Measurements from ENCODE around the gene SLA2.
"Not testable (repeated sequence)": the region's sequence is repeated elsewhere in the genome, so short reads cannot be mapped to it uniquely, and the experiment has no call there.

The SLA2 gene

DNA sequence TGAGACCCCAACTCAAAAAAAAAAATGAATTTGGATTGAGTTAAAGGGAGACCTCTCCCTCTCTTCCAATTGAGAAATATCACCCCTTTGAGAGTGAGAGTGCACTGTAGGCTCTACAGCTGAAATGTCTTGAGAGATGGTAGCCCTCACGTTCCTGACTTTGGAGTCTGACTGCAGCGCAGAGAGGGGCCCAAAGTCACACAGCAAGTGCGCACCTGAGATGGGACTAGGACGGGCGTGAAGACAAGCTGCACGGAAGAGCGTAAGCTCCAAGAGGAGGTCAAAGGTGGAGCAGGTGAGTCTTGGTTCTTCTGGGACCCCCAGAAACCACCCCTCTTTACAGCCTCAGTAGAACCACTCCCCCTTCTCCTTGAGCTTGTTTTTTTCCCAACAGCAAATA lies 643 bp downstream of the SLA2 start:
- DNase-seq (ENCODE audit: low read depth), result no peak

- DNase-seq (ENCODE audit: low read depth), result peak; percentile 17
Measured at GRCh38 chr20:36644706-36645095, 1.3 kb downstream of the SLA2 start.

GRCh38 chr20:36644032-36644705 lies 1.8 kb downstream of the SLA2 start:
- peak; percentile 47 for DNase-seq (ENCODE audit: low read depth)

- DNase-seq (ENCODE audit: low read depth), result no peak
Measured at GRCh38 chr20:36642136-36642535, 3.9 kb downstream of the SLA2 start.

GRCh38 chr20:36641506-36641843 lies 4.5 kb downstream of the SLA2 start:
- DNase-seq (ENCODE audit: low read depth), result no peak

- not testable (repeated sequence) for DNase-seq (ENCODE audit: low read depth)
Measured at GRCh38 chr20:36638876-36639400, 7.1 kb downstream of the SLA2 start.

GRCh38 chr20:36634342-36634741 lies 11.7 kb downstream of the SLA2 start:
- no peak for DNase-seq (ENCODE audit: low read depth)

DNA sequence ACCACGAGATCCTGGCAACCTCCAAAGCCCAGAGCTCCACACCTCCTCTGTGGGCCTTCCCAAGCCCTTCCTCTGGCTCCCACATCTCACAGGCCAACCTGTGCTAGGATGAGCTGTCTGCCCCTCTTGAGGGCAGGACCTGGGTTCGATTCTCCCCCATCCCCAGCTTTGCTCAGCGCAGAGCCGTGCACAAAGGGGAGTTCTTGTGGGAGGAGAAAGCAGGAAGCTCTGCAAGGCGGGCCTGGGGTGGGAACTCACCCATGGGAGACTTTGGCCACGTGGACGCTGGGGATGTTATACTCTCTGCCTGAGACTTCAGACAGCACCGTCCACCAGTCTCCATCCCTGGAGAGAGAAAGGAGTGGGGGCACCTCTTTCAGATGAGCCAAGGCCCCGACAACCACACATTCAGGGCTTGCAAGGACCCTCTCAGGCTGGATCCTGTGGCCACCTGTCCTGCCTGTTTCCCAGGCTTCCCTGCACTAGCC lies 12.7 kb downstream of the SLA2 start:
- DNase-seq (ENCODE audit: low read depth), result no peak

DNA sequence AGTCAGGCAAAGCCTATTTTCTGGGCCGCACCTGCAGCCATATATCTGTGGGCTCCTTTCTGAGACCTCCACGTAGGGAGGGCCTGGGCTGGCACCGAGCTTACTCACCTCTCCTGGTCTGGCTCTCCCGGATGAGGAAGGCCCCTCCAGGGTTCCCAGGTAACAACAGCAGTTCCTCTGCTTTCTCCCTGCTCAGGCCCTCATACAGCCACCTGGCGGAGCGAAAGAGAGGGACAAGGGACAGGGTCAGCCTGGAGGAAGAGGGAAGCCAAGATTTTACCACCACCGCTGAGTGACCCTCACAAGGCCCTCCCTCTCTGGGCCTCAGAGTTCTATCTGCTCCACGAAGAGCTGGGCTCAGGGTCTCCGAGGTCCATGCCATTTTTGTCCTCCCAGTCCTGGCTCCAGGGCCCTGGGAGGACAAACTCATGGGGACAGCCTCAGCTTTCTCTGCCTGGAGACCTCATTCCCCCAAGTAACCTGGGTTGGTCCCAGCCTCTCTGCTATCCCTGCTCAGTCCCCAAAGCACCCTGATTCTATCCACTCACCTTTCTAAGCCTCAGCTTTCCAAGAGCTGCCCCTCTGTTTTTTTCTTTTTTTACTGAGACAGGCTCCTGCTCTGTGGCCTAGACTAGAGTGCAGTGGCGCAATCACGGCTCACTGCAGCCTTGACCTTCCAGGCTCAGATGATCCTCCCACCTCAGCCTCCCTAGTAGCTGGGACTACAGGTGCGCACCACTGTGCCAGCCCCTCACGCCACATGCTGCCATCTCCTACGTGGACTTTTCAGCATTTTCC lies 13.3 kb downstream of the SLA2 start:
- DNase-seq (ENCODE audit: low read depth), result no peak

- DNase-seq (ENCODE audit: low read depth), result no peak
Measured at GRCh38 chr20:36632147-36632486, 13.9 kb downstream of the SLA2 start.

DNA sequence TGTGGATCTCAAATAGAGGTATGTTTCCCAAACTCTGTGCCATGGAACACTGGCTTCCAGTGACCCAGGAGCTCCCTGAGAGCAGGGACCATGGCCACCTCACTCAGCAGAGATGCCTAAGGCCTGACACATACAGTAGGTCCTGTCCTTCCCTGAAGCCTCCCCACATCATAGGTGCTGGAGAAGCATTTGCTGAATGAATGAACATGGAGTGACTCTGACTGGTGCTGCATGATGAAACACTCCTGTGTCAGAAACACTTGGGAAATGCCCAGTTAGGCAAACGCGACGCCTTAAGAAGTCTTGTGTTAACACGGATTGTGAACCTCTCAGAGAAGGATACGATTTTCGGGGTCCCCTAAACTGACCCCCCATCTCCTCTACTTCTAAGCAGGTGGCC lies 14.3 kb downstream of the SLA2 start:
- no peak for DNase-seq (ENCODE audit: low read depth)

GRCh38 chr20:36629719-36630681 lies 16.0 kb downstream of the SLA2 start:
- DNase-seq (ENCODE audit: low read depth), result peak; percentile 11

DNA sequence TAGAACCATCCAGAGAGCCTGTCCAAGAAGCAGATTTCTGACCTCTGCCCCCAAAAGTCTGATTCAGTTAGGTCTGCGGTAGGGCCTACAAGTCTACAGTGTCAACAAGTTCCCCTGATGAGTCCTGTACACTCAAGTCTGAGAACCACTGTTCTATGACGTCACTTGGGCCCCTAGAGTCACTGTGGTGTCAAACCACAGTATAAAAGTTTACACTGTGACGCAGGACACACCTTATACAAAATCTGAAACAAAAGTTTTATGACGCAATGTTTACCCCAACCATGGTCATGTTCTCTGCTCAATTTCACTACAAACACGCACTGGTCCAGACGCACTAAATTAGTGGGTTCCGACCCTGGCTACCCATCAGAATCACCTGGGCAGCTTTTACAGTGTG lies 17.9 kb downstream of the SLA2 start:
- DNase-seq (ENCODE audit: low read depth), result no peak

- no peak for DNase-seq (ENCODE audit: low read depth)
Measured at GRCh38 chr20:36624944-36625324, 21.1 kb downstream of the SLA2 start.

- DNase-seq (ENCODE audit: low read depth), result no peak
Measured at GRCh38 chr20:36624068-36624943, 21.7 kb downstream of the SLA2 start.

DNA sequence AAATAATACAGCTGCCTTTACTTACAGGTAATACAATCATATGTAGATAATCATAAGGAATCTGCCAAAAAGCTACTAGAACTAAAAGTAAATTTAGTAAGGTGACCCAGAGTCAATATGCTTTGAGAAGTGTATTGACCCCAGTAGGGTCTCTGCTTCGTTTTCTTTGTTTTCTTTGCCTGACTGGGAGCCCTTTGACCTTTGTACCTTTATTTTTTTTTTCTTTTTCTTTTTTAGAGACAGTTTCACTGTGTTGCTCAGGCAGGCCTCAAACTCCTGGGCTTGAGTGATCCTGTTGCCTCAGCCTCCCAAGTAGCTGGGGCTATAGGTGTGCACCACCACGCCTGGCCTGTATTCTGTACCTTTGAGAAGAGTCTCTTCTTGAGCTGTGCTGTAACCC lies 22.6 kb downstream of the SLA2 start:
- no peak for DNase-seq (ENCODE audit: low read depth)

- DNase-seq (ENCODE audit: low read depth), result no peak
Measured at GRCh38 chr20:36620917-36621316, 25.1 kb downstream of the SLA2 start.

- no peak for DNase-seq (ENCODE audit: low read depth)
Measured at GRCh38 chr20:36614781-36615557, 31.0 kb downstream of the SLA2 start.

GRCh38 chr20:36613974-36614373 lies 32.0 kb downstream of the SLA2 start:
- DNase-seq (ENCODE audit: low read depth), result no peak

DNA sequence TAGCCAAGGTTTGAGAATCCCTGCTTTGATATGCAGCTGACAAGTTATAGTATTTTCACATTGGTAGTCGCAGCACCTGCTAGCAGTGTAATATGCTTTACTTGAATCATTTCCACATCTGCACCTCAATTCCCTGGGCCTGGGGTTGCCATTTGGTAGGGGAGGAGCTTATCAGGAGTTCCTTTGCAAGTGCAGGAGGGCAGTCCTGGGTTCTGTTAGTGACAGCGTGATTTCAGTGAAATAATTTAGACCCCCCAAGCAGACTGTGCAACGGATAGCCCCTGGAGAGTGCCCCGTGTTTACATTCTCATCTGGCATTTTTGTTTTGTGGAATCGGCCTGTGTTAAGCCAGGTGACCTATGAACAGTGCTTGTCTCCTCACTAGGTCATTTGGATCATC lies 34.4 kb downstream of the SLA2 start:
- DNase-seq (ENCODE audit: low read depth), result no peak

DNA sequence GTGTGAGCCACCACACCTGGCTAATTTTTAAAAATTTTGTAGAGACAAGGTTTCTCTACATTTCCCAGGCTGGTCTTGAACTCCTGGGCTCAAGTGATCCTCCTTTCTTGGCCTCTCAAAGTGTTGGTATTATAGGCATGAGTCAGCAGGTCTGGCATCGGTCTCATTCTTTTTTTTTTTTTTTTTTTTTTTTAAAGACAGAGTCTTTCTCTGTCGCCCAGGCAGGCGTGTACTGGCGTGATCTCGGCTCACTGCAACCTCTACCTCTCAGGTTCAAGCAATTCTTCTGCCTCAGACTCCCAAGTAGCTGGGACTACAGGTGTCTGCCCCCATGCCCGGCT lies 37.6 kb downstream of the SLA2 start:
- not testable (repeated sequence) for DNase-seq (ENCODE audit: low read depth)
